GM18499 (cell line): ENCODE data around the gene MRPS34.

Experiments used
- ATAC-seq: cut with Tn5 transposase; IDR thresholded peaks from one replicate; pipeline ENCODE4 v1.9.1; 2021; ENCODE audit warnings: moderate number of reproducible peaks; ENCODE audit not compliant: insufficient read depth, unreplicated experiment

MRPS34 gene

DNA sequence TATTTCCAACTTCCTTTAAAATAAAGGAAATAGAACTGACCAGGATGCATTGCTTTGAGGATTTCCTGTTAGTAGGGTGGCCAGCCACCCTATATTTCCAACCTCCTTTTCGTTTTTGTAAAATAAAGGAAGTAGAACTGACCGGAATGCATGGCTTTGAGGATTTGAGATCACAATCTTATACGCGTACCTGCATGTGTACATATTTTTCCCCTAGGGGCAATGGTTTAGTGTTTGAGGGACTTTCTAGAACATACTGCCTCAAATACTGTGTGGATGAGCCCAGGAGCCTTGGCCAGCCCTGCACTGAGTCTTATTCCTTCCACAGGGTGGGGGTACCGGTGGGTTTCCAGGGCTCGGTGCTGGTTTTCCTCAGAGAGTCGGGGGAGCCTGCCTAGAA, 41.3 kb downstream of the MRPS34 start:
- no peak for ATAC-seq

DNA sequence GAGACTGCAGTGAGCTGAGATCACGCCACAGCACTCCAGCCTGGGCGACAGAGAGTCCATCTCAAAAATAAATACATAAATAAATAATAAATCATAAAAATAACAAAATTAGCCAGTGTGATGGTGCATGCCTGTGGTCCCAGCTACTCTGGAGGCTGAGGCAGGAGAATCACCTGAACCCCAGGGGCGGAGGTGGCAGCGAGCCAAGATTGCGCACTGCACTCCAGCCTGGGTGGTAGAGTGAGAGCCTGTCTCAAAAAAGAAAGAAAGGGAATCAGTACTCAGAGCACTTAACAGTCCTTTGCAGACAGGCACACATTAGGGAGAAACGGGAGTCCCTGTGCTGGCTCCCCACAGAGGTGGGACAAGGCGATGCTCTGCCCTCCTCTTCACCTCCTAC, 41.9 kb downstream of the MRPS34 start:
- no peak for ATAC-seq

DNA sequence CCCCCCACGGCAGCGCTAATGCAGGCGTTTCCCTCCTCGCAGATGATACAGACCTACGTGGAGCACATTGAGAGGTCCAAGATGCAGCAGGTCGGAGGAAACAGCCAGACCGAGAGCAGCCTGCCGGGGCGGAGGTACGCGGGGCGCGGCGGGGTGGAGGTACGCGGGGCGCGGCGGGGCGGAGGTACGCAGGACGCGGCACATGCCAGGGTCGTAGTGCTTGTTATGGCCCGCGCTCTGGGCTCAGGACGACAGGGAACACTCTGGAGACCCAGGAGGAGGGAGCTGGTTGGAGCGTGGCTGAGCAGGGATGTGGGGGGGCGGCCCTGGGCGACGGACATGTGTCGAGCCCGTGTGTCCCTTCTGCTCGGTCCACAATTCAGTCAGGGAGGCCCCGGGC, 43.5 kb downstream of the MRPS34 start:
- no peak for ATAC-seq

DNA sequence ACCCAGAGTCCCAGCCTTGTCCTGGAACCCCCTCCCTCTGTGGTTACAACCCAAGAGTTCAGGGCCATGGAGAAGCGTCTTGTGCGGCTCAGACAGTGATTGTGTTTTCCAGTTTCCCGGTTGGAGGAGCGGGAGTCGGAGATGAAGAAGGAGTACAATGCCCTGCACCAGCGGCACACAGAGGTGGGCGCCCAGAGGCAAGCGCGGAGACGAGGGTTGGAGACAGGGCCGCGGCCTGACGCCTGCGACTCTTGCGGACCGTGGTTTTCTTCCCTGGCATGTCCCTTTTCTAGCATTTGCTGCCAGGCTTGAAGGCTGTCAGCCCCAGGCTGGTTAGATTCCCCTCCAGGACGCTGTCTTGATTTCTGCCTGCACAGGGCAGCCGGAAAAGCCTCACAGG, 43.9 kb downstream of the MRPS34 start:
- no peak for ATAC-seq

DNA sequence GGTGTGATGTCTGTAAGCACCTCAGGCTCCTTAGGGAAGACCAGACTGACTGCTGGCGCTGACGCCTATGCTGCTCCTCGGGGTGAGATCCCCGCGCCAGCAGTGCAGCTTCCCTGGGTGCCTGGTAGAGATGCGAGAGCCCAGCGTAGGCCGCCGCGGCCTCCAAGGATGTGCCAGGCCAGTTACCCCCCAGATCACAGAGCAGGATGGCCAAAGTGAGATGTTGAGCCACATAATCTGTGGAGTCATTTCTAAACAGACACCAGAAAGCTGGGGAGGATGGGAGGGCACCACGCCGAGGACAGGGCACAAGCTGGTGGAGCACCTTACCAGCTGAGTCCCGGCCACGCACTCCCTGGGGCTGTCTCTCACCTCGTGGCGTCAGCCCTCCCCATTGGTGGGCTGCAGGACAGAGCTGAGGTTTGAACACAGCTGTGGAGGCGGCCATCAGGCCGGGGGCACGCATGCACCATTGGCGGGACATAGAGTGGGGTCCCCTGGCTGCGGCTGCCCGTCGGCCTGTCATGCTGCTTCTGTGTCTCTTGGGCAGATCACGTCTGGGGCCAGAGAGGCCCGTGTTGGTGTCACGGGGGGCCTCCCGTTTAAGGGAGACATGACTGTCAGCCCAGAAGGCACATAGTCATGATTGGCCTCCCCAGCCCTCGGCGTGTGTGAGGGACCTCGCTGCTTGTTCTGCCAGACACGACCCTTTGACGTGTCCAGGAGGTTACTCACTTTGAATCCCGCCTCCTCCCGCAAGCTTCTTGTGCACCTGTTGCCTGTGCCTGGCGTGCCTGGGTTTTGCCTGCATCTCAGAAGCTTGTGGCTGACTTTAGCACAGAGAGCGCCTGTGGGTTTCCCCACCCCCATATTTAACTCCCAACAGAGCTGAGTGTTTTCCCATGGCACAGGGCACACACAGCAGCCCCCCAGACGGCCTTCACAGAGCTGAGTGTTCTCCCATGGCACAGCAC, 45.0 kb downstream of the MRPS34 start:
- no peak for ATAC-seq

DNA sequence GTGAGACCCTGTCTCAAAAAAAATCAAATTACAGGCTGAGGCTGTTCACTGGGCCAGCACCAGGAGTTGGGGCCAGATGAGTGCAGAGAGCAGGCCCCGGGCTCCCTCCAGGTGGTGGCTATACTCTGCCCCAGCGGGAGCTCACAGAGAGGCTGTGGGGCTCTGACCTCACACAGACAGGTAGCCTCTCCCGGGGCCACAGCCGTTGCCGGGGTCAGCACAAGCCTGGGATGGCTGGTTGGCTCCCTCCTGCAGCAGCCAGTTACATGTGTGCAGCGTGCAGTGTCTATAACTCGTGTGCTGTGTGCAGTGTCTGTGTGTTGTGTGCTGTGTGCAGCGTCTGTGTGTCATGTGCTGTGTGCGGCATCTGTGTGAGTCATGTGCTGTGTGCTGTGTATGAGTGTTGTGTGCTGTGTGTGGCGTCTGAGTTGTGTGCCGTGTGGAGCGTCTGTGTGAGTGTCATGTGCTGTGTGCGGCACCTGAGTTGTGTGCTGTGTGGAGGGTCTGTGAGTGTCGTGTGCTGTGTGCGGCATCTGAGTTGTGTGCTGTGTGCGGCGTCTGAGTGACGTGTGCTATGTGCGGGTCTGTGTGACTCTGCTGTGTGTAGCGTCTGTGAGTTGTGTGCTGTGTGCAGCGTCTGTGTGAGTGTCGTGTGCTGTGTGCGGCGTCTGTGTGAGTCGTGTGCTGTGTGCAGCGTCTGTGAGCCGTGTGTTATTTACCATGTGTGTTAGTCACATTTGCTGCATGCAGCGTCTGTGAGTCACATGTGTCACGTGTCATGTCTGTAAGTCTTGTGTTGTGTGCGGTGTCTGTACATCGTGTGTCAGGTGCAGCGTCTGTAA, 46.1 kb downstream of the MRPS34 start:
- ATAC-seq, result no peak

DNA sequence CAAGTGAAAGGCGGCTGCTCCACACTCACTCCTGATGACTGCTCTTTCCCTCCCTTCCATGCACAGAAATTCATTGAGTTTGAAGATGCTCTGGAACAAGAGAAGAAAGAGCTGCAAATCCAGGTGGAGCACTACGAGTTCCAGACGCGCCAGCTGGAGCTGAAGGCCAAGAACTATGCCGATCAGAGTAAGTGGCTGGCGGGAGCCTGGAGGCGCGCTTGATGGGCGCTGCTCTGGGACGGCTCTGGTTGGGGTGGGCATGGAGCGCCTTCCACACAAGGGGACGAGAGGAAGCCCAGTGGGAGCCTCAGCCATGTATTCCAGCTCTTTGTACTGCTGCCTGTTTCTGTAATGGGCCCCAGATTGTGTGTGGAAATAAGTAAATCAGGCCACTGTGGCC, 48.4 kb downstream of the MRPS34 start:
- ATAC-seq, result no peak

DNA sequence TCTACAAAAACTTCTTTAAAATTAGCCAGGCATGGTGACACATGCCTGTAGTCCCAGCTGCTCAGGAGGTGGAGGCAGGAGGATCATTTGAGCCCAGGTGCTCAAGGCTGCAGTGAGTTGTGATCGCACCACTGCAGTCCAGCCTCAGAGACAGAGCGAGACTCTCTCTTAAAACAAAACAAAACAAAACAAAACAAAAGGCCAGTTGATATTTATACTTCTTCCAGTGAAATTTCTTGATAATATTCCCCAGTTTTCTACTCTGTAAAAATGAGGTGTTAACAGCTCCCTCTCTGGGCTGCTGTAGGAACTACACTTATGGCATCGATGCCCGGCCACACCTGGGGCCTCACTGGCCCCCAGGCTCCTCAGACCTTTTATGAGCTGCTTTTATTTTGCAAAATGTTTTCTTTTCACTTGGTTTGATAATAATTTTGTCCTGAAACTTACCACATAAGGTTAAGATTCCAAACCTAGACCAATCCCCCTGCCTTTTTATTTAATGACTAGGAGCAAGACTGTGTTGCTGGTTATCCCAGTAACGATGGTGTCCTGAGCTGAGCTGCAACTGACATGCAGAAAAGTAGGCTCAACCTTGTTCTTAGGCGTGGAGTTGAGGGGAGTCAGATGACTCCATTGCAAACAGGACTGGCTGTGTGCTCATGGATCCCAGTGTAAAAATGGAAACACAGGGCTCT, 49.3 kb downstream of the MRPS34 start:
- no peak for ATAC-seq
